ENCODE results near the gene CFB. TPM values are rescaled to one million over a fixed set of nuclear protein-coding genes. Genes with fewer than 3 reads are reported as not detected.

CFB gene
- total and polyA plus RNA-seq, 9 of the 15 experiments (the other 6 are each of a cell fraction or from before 2014, with no cell fraction given): 0.08 to 0.91 (median 0.22) TPM; not detected in 4

DNA sequence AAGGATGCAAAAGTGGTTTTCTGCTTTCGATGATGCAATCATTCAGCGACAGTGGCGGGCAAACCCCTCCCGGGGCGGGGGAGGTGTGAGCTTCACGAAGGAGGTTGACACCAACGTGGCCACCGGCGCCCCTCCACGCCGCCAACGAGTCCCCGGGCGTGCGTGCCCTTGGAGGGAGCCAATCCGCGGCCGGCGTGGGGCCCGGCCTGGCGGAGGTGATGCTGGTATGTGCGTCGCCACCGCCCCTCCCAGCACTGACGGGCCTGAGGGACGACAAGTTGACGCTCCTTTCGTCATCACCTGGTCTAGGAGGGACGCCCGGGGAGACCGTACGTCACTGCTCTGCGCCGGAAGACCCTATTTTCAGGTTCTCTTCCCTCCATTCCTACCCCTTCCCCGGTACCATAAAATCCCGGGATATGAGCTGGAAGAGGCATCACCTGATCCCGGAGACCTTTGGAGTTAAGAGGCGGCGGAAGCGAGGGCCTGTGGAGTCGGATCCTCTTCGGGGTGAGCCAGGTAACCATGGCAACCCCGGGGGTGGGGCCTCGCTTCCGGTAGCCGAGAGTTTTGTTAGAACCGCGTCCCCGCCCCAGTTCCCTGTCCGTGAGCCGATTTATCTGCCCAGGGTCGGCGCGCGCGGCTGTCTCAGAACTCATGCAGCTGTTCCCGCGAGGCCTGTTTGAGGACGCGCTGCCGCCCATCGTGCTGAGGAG is 26.3 kb downstream of the CFB start, which contains the start of gene DXO (continued):
- TF ChIP-seq, protein P1, sequence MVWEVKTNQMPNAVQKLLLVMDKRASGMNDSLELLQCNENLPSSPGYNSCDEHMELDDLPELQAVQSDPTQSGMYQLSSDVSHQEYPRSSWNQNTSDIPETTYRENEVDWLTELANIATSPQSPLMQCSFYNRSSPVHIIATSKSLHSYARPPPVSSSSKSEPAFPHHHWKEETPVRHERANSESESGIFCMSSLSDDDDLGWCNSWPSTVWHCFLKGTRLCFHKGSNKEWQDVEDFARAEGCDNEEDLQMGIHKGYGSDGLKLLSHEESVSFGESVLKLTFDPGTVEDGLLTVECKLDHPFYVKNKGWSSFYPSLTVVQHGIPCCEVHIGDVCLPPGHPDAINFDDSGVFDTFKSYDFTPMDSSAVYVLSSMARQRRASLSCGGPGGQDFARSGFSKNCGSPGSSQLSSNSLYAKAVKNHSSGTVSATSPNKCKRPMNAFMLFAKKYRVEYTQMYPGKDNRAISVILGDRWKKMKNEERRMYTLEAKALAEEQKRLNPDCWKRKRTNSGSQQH (CRISPR knock-in tag; IDR thresholded peaks at IDR 0.05): no peak
- TF ChIP-seq ZKSCAN1 (IDR thresholded peaks at IDR 0.05; ENCODE audit: low read depth, low read length): peak; percentile 5; the same call in 1 of the 2 replicates
- TF ChIP-seq SUPT5H (IDR thresholded peaks at IDR 0.05): peak; percentile 67; the same call in 1 of the 2 replicates
- TF ChIP-seq NFE2L1 (tag; IDR thresholded peaks at IDR 0.05; ENCODE audit: borderline replicate concordance, low read depth): no peak
- TF ChIP-seq ZNF644 (tag; IDR thresholded peaks at IDR 0.05; ENCODE audit: low read depth): peak; percentile 51; the same call in 1 of the 2 replicates
- TF ChIP-seq, protein P2, sequence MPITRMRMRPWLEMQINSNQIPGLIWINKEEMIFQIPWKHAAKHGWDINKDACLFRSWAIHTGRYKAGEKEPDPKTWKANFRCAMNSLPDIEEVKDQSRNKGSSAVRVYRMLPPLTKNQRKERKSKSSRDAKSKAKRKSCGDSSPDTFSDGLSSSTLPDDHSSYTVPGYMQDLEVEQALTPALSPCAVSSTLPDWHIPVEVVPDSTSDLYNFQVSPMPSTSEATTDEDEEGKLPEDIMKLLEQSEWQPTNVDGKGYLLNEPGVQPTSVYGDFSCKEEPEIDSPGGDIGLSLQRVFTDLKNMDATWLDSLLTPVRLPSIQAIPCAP (CRISPR knock-in tag; IDR thresholded peaks at IDR 0.05; ENCODE audit: borderline replicate concordance): 0 out of 2 replicates have a peak, but pooled peaks have one; percentile 69
- TF ChIP-seq MXI1 (IDR thresholded peaks at IDR 0.05; ENCODE audit: low read depth, low read length): peak; percentile 70
- TF ChIP-seq, protein P3, sequence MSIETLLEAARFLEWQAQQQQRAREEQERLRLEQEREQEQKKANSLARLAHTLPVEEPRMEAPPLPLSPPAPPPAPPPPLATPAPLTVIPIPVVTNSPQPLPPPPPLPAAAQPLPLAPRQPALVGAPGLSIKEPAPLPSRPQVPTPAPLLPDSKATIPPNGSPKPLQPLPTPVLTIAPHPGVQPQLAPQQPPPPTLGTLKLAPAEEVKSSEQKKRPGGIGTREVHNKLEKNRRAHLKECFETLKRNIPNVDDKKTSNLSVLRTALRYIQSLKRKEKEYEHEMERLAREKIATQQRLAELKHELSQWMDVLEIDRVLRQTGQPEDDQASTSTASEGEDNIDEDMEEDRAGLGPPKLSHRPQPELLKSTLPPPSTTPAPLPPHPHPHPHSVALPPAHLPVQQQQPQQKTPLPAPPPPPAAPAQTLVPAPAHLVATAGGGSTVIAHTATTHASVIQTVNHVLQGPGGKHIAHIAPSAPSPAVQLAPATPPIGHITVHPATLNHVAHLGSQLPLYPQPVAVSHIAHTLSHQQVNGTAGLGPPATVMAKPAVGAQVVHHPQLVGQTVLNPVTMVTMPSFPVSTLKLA (conservative IDR thresholded peaks at IDR 0.05): peak; percentile 95 to 98
- peak; percentile 76 for TF ChIP-seq BHLHE40 (IDR thresholded peaks at IDR 0.05; ENCODE audit: low read length)
- no peak for TF ChIP-seq ZNF699 (CRISPR knock-in tag; IDR thresholded peaks at IDR 0.05; ENCODE audit: insufficient replicate concordance)
- no peak for TF ChIP-seq BCL6 (CRISPR knock-in tag; IDR thresholded peaks at IDR 0.05)
- TF ChIP-seq KLF16 (IDR thresholded peaks at IDR 0.05): peak; percentile 27; the same call in 1 of the 2 replicates
- TF ChIP-seq SAP30 (IDR thresholded peaks at IDR 0.05; ENCODE audit: borderline replicate concordance, insufficient read depth, low read depth, low read length, poor library complexity, severe bottlenecking): peak; percentile 60
- TF ChIP-seq, protein P4, sequence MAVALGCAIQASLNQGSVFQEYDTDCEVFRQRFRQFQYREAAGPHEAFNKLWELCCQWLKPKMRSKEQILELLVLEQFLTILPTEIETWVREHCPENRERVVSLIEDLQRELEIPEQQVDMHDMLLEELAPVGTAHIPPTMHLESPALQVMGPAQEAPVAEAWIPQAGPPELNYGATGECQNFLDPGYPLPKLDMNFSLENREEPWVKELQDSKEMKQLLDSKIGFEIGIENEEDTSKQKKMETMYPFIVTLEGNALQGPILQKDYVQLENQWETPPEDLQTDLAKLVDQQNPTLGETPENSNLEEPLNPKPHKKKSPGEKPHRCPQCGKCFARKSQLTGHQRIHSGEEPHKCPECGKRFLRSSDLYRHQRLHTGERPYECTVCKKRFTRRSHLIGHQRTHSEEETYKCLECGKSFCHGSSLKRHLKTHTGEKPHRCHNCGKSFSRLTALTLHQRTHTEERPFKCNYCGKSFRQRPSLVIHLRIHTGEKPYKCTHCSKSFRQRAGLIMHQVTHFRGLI (CRISPR knock-in tag; IDR thresholded peaks at IDR 0.05): peak; percentile 80; the same call in 1 of the 2 replicates
- TF ChIP-seq ZNF77 (CRISPR knock-in tag; IDR thresholded peaks at IDR 0.05): no peak
- TF ChIP-seq FOXK2 (conservative IDR thresholded peaks at IDR 0.05 in 1 of 2, IDR thresholded peaks at IDR 0.05 in 1 of 2; ENCODE audit: low read depth in 2 of 2): peak; percentile 93 to 96
- peak; percentile 70 for TF ChIP-seq POLR2B (IDR thresholded peaks at IDR 0.05; ENCODE audit: low read depth, partially characterized antibody)
- peak; percentile 97 for TF ChIP-seq CREM (IDR thresholded peaks at IDR 0.05; ENCODE audit: low read depth)
- no peak for TF ChIP-seq PCBP2 (IDR thresholded peaks at IDR 0.05; ENCODE audit: low read depth, low read length, poor library complexity, severe bottlenecking)
- peak; percentile 80 for TF ChIP-seq SREBF1 (IDR thresholded peaks at IDR 0.05; ENCODE audit: borderline replicate concordance, low read depth, low read length)
- TF ChIP-seq, protein P5, sequence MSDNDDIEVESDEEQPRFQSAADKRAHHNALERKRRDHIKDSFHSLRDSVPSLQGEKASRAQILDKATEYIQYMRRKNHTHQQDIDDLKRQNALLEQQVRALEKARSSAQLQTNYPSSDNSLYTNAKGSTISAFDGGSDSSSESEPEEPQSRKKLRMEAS (CRISPR knock-in tag; IDR thresholded peaks at IDR 0.05): peak; percentile 89
- TF ChIP-seq ZNF354B (CRISPR knock-in tag; IDR thresholded peaks at IDR 0.05): no peak
- no peak for TF ChIP-seq PHB2 (IDR thresholded peaks at IDR 0.05; ENCODE audit: low read depth)
